ENCODE measurements around the gene MEN1. TPM values are rescaled to one million over a fixed set of nuclear protein-coding genes. Genes with fewer than 3 reads are reported as not detected.

Gene MEN1
- total and polyA plus RNA-seq, 9 of the 15 experiments (the other 6 are each of a cell fraction or from before 2014, with no cell fraction given), result 3.4 to 57.2 (median 19.3) TPM

- TF ChIP-seq CREB3L1 (IDR thresholded peaks at IDR 0.05; ENCODE audit: borderline replicate concordance, low read depth) (no peak), SIN3B (IDR thresholded peaks at IDR 0.05; ENCODE audit: low read depth) (no peak), ATF7 (IDR thresholded peaks at IDR 0.05) (no peak)
Observed at GRCh38 chr11:64857485-64857884, 47.1 kb upstream of the MEN1 start (continued).

- no peak overlapping the region; the same call in 2 of the 3 replicates for H3K27ac ChIP-seq (ENCODE audit: extremely low read depth, low read depth, low read length)
- DNase-seq (ENCODE audit: extremely low read depth in 1 of 4, low spot score in 3 of 4) (no peak), ATAC-seq (no peak), FAIRE-seq (no peak)
- no peak overlapping the region for H3K4me2 ChIP-seq (ENCODE audit: insufficient read depth, low read length)
- peak overlapping the region in 1 of 2 experiments; percentile 76; a peak in 3 of 4 replicates for H3K9ac ChIP-seq (ENCODE audit: insufficient read depth in 1 of 2, low read depth in 2 of 2, low read length in 2 of 2)
- in situ Hi-C loops (cut with MboI), result no loop called here
- no peaks in the 10 kb centered on the region for H4K20me1 ChIP-seq (replicated peaks; ENCODE audit: control insufficient read depth, insufficient read depth, low read length)
- CTCF ChIA-PET (ENCODE audit: low intra/inter-chr PET ratio), result no interaction called here
- H3K9me1 ChIP-seq (ENCODE audit: control insufficient read depth, insufficient read depth, low read length), result no peaks in the 10 kb centered on the region
- BruUV-seq (replicated peaks), result no TSS peak
- 78% methylated on average over 14 of the region's 20 CpGs for WGBS (ENCODE audit: insufficient coverage, low coverage, missing lambda C conversion rate)
- H3K4me3 ChIP-seq, result no peak overlapping the region
- H3K27me3 ChIP-seq (ENCODE audit: control insufficient read depth in 2 of 2, insufficient read depth in 2 of 2, low read length in 2 of 2), result no peaks in the 10 kb centered on the region
- intact Hi-C loops (cut with micrococcal nuclease), result no loop called here
- POLR2A ChIA-PET, result interaction anchor here (0.6 to 1.6 kb wide), 5 partner anchors 14 to 68 kb away, joined by 3 to 7 read pairs (median 3); no protein-coding TSS in a partner anchor
- peaks cover 64% of the 10 kb centered on the region; the same call in 2 of the 3 replicates for H3K36me3 ChIP-seq (ENCODE audit: control insufficient read depth, insufficient read depth, low read length)
- H3K4me1 ChIP-seq (replicated peaks in 1 of 2; ENCODE audit: control insufficient read depth in 2 of 2, insufficient read depth in 2 of 2, low read length in 2 of 2), result peaks cover 29 to 68% of the 10 kb centered on the region in 2 experiments
- no peaks in the 10 kb centered on the region for H3K9me3 ChIP-seq (replicated peaks; ENCODE audit: control insufficient read depth, insufficient read depth, low read depth, low read length)
- H3K79me2 ChIP-seq (ENCODE audit: control insufficient read depth, insufficient read depth, low read length), result peaks cover 9% of the 10 kb centered on the region
- H2AFZ ChIP-seq (ENCODE audit: low read depth, low read length), result no peak overlapping the region
- no peak for TF ChIP-seq ZHX1 (conservative IDR thresholded peaks at IDR 0.05; ENCODE audit: low read length)
- TF ChIP-seq HLTF (IDR thresholded peaks at IDR 0.05), result no peak
- no peak for TF ChIP-seq MXD1 (CRISPR knock-in tag; IDR thresholded peaks at IDR 0.05; ENCODE audit: borderline replicate concordance, poor library complexity, severe bottlenecking)
- no peak for TF ChIP-seq CHCHD3 (CRISPR knock-in tag; IDR thresholded peaks at IDR 0.05)
- no peak for TF ChIP-seq MNT (conservative IDR thresholded peaks at IDR 0.05)
- no peak for TF ChIP-seq NR1H2 (CRISPR knock-in tag; IDR thresholded peaks at IDR 0.05)
- no peak for TF ChIP-seq BCOR (IDR thresholded peaks at IDR 0.05)
- peak; percentile 48; the same call in 1 of the 2 replicates for TF ChIP-seq JUN (IDR thresholded peaks at IDR 0.05; ENCODE audit: borderline replicate concordance, low read depth, low read length)
- no peak for TF ChIP-seq JUN (CRISPR knock-in tag; IDR thresholded peaks at IDR 0.05; ENCODE audit: borderline replicate concordance)
- TF ChIP-seq CBFB (CRISPR knock-in tag; IDR thresholded peaks at IDR 0.05), result no peak
Observed at GRCh38 chr11:64856382-64857227, 46.3 kb upstream of the MEN1 start.
